GM23338 (cell line): ENCODE data around the gene SSB. TPM values are rescaled to one million over a fixed set of nuclear protein-coding genes. Genes with fewer than 3 reads are reported as not detected.

Experiments used
- ATAC-seq: fragments of 200-7000 bp; cut with Tn5 transposase; 3 replicates; pipeline ENCODE4 v1.9.1; 2020
- DNase-seq: peaks from one replicate; pipeline ENCODE4 v3.0.0-alpha.2; 2015; ENCODE audit warnings: low spot score
- H2AFZ ChIP-seq: fragments of 200-600 bp; sonication (generic); 2 replicates; pipeline ENCODE4 v1.8.0; 2016; ENCODE audit warnings: antibody characterized with exemption, mild to moderate bottlenecking, moderate library complexity
- H3F3A ChIP-seq: fragments of 200-600 bp; sonication (generic); replicated peaks from 2 replicates; pipeline ENCODE4 v1.8.0; 2017; ENCODE audit warnings: antibody characterized with exemption, mixed run types, low read depth
- H3K27ac ChIP-seq: fragments of 200-600 bp; sonication (generic); 2 replicates; pipeline ENCODE4 v1.6.1; 2016; ENCODE audit warnings: low read depth
- H3K27me3 ChIP-seq: fragments of 200-600 bp; sonication (generic); 2 replicates; pipeline ENCODE4 v1.8.0; 2016; ENCODE audit warnings: mild to moderate bottlenecking, mixed run types, moderate library complexity; ENCODE audit not compliant: insufficient read depth
- H3K36me3 ChIP-seq: fragments of 200-600 bp; sonication (generic); 2 replicates; pipeline ENCODE4 v1.8.0; 2016; ENCODE audit warnings: mild to moderate bottlenecking; ENCODE audit not compliant: insufficient read depth
- H3K4me1 ChIP-seq: fragments of 200-600 bp; sonication (generic); 2 replicates; pipeline ENCODE4 v1.8.0; 2016; ENCODE audit warnings: mild to moderate bottlenecking, moderate library complexity; ENCODE audit not compliant: insufficient read depth
- H3K4me2 ChIP-seq: fragments of 200-600 bp; sonication (generic); 2 replicates; pipeline ENCODE4 v1.7.1; 2017; ENCODE audit warnings: mixed run types
- H3K4me3 ChIP-seq: fragments of 200-600 bp; sonication (generic); 2 replicates; pipeline ENCODE4 v1.6.1; 2016; ENCODE audit warnings: mixed run types
- H3K79me2 ChIP-seq: fragments of 200-600 bp; sonication (generic); replicated peaks from 2 replicates; pipeline ENCODE4 v1.8.0; 2017; ENCODE audit warnings: mild to moderate bottlenecking; ENCODE audit not compliant: insufficient read depth
- H3K9me2 ChIP-seq: fragments of 200-600 bp; sonication (generic); 2 replicates; pipeline ENCODE4 v1.8.0; 2017; ENCODE audit not compliant: insufficient read depth
- H4K20me1 ChIP-seq: fragments of 200-600 bp; sonication (generic); replicated peaks from 2 replicates; pipeline ENCODE4 v1.8.0; 2017; ENCODE audit warnings: mild to moderate bottlenecking; ENCODE audit not compliant: insufficient read depth
- H3K27ac Mint-ChIP-seq: 2 replicates; pipeline ENCODE4 v1.8.0; 2020; ENCODE audit warnings: inconsistent platforms, mild to moderate bottlenecking, moderate library complexity, mixed read lengths
- H3K27me3 Mint-ChIP-seq: 3 replicates; pipeline ENCODE4 v1.8.0; 2022; ENCODE audit warnings: low read depth, mild to moderate bottlenecking, moderate library complexity, mixed read lengths, inconsistent platforms; ENCODE audit not compliant: insufficient read depth, poor library complexity
- H3K36me3 Mint-ChIP-seq: 3 replicates; pipeline ENCODE4 v1.8.0; 2021; ENCODE audit warnings: low read depth, mild to moderate bottlenecking, inconsistent platforms, moderate library complexity, mixed read lengths
- H3K4me1 Mint-ChIP-seq: 3 replicates; pipeline ENCODE4 v1.8.0; 2020; ENCODE audit warnings: mild to moderate bottlenecking, inconsistent platforms, mixed read lengths
- H3K4me3 Mint-ChIP-seq: 3 replicates; pipeline ENCODE4 v1.8.0; 2021; ENCODE audit warnings: moderate library complexity, mild to moderate bottlenecking, inconsistent platforms, mixed read lengths
- H3K9me3 Mint-ChIP-seq: 3 replicates; pipeline ENCODE4 v1.8.0; 2020; ENCODE audit warnings: moderate library complexity, mild to moderate bottlenecking, inconsistent platforms, mixed read lengths
- CREB1 ChIP-seq: fragments of 250-450 bp; sonication (Bioruptor Pico); IDR thresholded peaks from 2 replicates; pipeline ENCODE4 v1.5.0; 2020; ENCODE audit warnings: low read depth, mild to moderate bottlenecking, moderate library complexity
- CTCF ChIP-seq, 2 experiments: fragments of 200-600 bp in 1 of 2; sonication (generic) in 1 of 2; conservative IDR thresholded peaks; 2 replicates each; pipeline versions ENCODE4 v1.5.1 to v1.6.1; 2016 to 2017; ENCODE audit warnings: antibody characterized with exemption in 2 of 2, low read depth in 2 of 2, mild to moderate bottlenecking in 2 of 2, moderate library complexity in 1 of 2
- ETS1 ChIP-seq: IDR thresholded peaks from 2 replicates; pipeline ENCODE4 v1.6.1; 2016; ENCODE audit warnings: antibody characterized with exemption
- EZH2 ChIP-seq: fragments of 200-600 bp; sonication (generic); IDR thresholded peaks from one replicate; pipeline ENCODE4 v1.8.0; 2017; ENCODE audit warnings: antibody characterized with exemption, mild to moderate bottlenecking, low read depth; ENCODE audit not compliant: unreplicated experiment
- EZH2phosphoT487 ChIP-seq: fragments of 200-600 bp; sonication (generic); IDR thresholded peaks from one replicate; pipeline ENCODE4 v1.8.1; 2018; ENCODE audit warnings: antibody characterized with exemption; ENCODE audit not compliant: unreplicated experiment
- JUNB ChIP-seq: IDR thresholded peaks from one replicate; pipeline ENCODE4 v1.6.1; 2016; ENCODE audit warnings: antibody characterized with exemption; ENCODE audit not compliant: unreplicated experiment
- NANOG ChIP-seq: IDR thresholded peaks from 2 replicates; pipeline ENCODE4 v1.6.1; 2016; ENCODE audit warnings: antibody characterized with exemption, borderline replicate concordance
- POLR2AphosphoS5 ChIP-seq: IDR thresholded peaks from 2 replicates; pipeline ENCODE4 v1.6.1; 2016; ENCODE audit warnings: antibody characterized with exemption, low read depth
- REST ChIP-seq: IDR thresholded peaks from one replicate; pipeline ENCODE4 v1.6.1; 2018; ENCODE audit warnings: antibody characterized with exemption; ENCODE audit not compliant: unreplicated experiment
- STAT1 ChIP-seq: IDR thresholded peaks from one replicate; pipeline ENCODE4 v1.6.1; 2016; ENCODE audit warnings: antibody characterized with exemption; ENCODE audit not compliant: unreplicated experiment
- ZNF114 ChIP-seq: fragments of 250-450 bp; sonication (Bioruptor Pico); IDR thresholded peaks from 2 replicates; pipeline ENCODE4 v1.5.0; 2020; ENCODE audit warnings: mild to moderate bottlenecking, moderate library complexity
- ZNF331 ChIP-seq: fragments of 250-450 bp; sonication (Bioruptor Pico); IDR thresholded peaks from 2 replicates; pipeline ENCODE4 v1.5.0; 2020; ENCODE audit warnings: low read depth, mild to moderate bottlenecking, moderate library complexity
- ZNF462 ChIP-seq: fragments of 250-450 bp; sonication (Bioruptor Pico); IDR thresholded peaks from 2 replicates; pipeline ENCODE4 v1.5.0; 2020; ENCODE audit warnings: mild to moderate bottlenecking, moderate library complexity
- polyA plus RNA-seq: library from polyadenylated mRNA; unstranded; fragments of >200 nt; fragmentation: Nextera tagmentation; extraction: Ambion mirVana; gene quantifications from 2 replicates; pipeline ENCODE4 v1.2.1, GENCODE V29; 2016
- total RNA-seq: library from RNA; depleted of rRNA; stranded (reverse); fragments of >200 nt; shearing (Covaris generic); gene quantifications from 2 replicates; pipeline ENCODE4 v1.2.3, GENCODE V29; 2014

SSB gene
- total and polyA plus RNA-seq, 2 experiments from 2014 or later = 246 to 1,104 TPM

- Histone ChIP-seq H3F3A (no peaks in the 10 kb centered on the region), H4K20me1 (0 out of 2 replicates have a peak, but pooled peaks cover 4% of the 10 kb centered on the region), H3K36me3 (no peaks in the 10 kb centered on the region), H3K27me3 (no peaks in the 10 kb centered on the region), H3K4me3 (no peak overlapping the region), H3K4me2 (no peak overlapping the region), H3K9me2 (no peaks in the 10 kb centered on the region), H3K27ac (no peak overlapping the region), H2AFZ (no peak overlapping the region), H3K4me1 (0 out of 2 replicates have a peak, but pooled peaks cover 3% of the 10 kb centered on the region), H3K79me2 (peaks cover 91% of the 10 kb centered on the region)
- no peak for TF ChIP-seq EZH2phosphoT487
- TF ChIP-seq ZNF114 = no peak
- TF ChIP-seq STAT1 = no peak
- no peak for TF ChIP-seq ZNF331 (CRISPR knock-in tag)
- TF ChIP-seq ZNF462 (CRISPR knock-in tag) = no peak
- TF ChIP-seq EZH2 = no peak
- TF ChIP-seq CTCF (conservative IDR thresholded peaks at IDR 0.05; ENCODE audit: low read depth in 2 of 2) = no peak
- TF ChIP-seq ETS1 = no peak
- no peak for TF ChIP-seq POLR2AphosphoS5
- TF ChIP-seq JUNB = no peak
- no peak for TF ChIP-seq REST
- TF ChIP-seq NANOG = no peak
- no peak for TF ChIP-seq CREB1 (CRISPR knock-in tag)
- Mint-ChIP-seq H3K27ac (no peak overlapping the region), H3K9me3 (no peaks in the 10 kb centered on the region), H3K4me3 (no peak overlapping the region), H3K27me3 (peaks cover 4% of the 10 kb centered on the region), H3K36me3 (peaks cover 8% of the 10 kb centered on the region; the same call in 2 of the 3 replicates), H3K4me1 (no peaks in the 10 kb centered on the region; the same call in 2 of the 3 replicates)
- DNase-seq = no peak
- ATAC-seq = no peak
These were observed 35.7 kb downstream of the SSB start for GRCh38 chr2:169834401-169834800.
